GM18505 (cell line): ENCODE results near the gene MCC.

ENCODE experiments used
- ATAC-seq: cut with Tn5 transposase; IDR thresholded peaks from one replicate; pipeline ENCODE4 v1.9.1; 2021; ENCODE audit not compliant: unreplicated experiment
- POLR2A ChIP-seq: IDR thresholded peaks from 4 replicates; pipeline ENCODE4 v1.6.1; 2011; ENCODE audit warnings: borderline replicate concordance; ENCODE audit not compliant: insufficient read depth, insufficient read length; ENCODE audit errors: extremely low read depth

MCC gene

GRCh38 chr5:113036826-113037225, 451.4 kb downstream of the MCC start:
- TF ChIP-seq POLR2A: no peak
- ATAC-seq: no peak

GRCh38 chr5:113036321-113036720, 451.9 kb downstream of the MCC start:
- no peak for ATAC-seq
- no peak for TF ChIP-seq POLR2A

- TF ChIP-seq POLR2A: no peak
- ATAC-seq: no peak
Measured at GRCh38 chr5:113035096-113035495, 453.2 kb downstream of the MCC start.

- no peak for TF ChIP-seq POLR2A
- ATAC-seq: no peak
Measured at GRCh38 chr5:113034182-113034773, 454.0 kb downstream of the MCC start.

- TF ChIP-seq POLR2A: no peak
- ATAC-seq: no peak
Measured at GRCh38 chr5:113031557-113031956, 456.7 kb downstream of the MCC start.

GRCh38 chr5:113031104-113031503, 457.1 kb downstream of the MCC start:
- ATAC-seq: no peak
- no peak for TF ChIP-seq POLR2A

GRCh38 chr5:113029614-113030013, 458.6 kb downstream of the MCC start:
- TF ChIP-seq POLR2A: no peak
- no peak for ATAC-seq

- no peak for TF ChIP-seq POLR2A
- ATAC-seq: no peak
Measured at GRCh38 chr5:113027431-113027830, 460.8 kb downstream of the MCC start.

- no peak for TF ChIP-seq POLR2A
- no peak for ATAC-seq
Measured at GRCh38 chr5:113027015-113027414, 461.2 kb downstream of the MCC start.

GRCh38 chr5:113026211-113026610, 462.0 kb downstream of the MCC start:
- no peak for ATAC-seq
- TF ChIP-seq POLR2A: no peak

GRCh38 chr5:113025596-113025995, 462.7 kb downstream of the MCC start:
- no peak for TF ChIP-seq POLR2A
- no peak for ATAC-seq

- TF ChIP-seq POLR2A: no peak
Measured at GRCh38 chr5:113024076-113024697, 464.1 kb downstream of the MCC start.

GRCh38 chr5:113022661-113023060, 465.6 kb downstream of the MCC start:
- ATAC-seq: peak; percentile 74
- no peak for TF ChIP-seq POLR2A

More at GRCh38 chr5:113024076-113024697, 464.1 kb downstream of the MCC start:
- no peak for ATAC-seq

- no peak for ATAC-seq
Measured at GRCh38 chr5:113020461-113021273, 467.6 kb downstream of the MCC start.

More at GRCh38 chr5:113020461-113021273, 467.6 kb downstream of the MCC start:
- no peak for TF ChIP-seq POLR2A
